Kidney epithelial cell (primary cell): ENCODE measurements around the gene PRRC2B. TPM values are rescaled to one million over a fixed set of nuclear protein-coding genes. Genes with fewer than 3 reads are reported as not detected.
"Not testable (repeated sequence)": the region's sequence is repeated elsewhere in the genome, so short reads cannot be mapped to it uniquely, and the experiment has no call there.

Experiments
- DNase-seq: peaks from one replicate; pipeline ENCODE4 v3.0.0-alpha.2; 2010; ENCODE audit warnings: low read depth
- H3K27me3 ChIP-seq: 2 replicates; pipeline ENCODE4 v1.6.0; 2011; ENCODE audit warnings: low read length; ENCODE audit not compliant: control insufficient read depth, insufficient read depth
- H3K36me3 ChIP-seq: 2 replicates; pipeline ENCODE4 v1.5.1; 2011; ENCODE audit warnings: low read length; ENCODE audit not compliant: control insufficient read depth, insufficient read depth
- H3K4me3 ChIP-seq: 2 replicates; pipeline ENCODE4 v1.5.1; 2011; ENCODE audit warnings: low read depth, mild to moderate bottlenecking, control low read depth, low read length
- total RNA-seq: library from RNA; depleted of rRNA; stranded (reverse); fragments of >200 nt; gene quantifications from 2 replicates; pipeline ENCODE4 v1.2.3, GENCODE V29; 2015
- TF ChIP-seq, protein P1 (sequence below): IDR thresholded peaks from 2 replicates; pipeline ENCODE4 v1.5.1; 2011; ENCODE audit warnings: mild to moderate bottlenecking, moderate library complexity, low read length, control low read depth, inconsistent platforms; ENCODE audit not compliant: insufficient read depth, poor library complexity, severe bottlenecking

The PRRC2B gene
- total RNA-seq, 1 donor from 2014 or later = 158 TPM

DNA sequence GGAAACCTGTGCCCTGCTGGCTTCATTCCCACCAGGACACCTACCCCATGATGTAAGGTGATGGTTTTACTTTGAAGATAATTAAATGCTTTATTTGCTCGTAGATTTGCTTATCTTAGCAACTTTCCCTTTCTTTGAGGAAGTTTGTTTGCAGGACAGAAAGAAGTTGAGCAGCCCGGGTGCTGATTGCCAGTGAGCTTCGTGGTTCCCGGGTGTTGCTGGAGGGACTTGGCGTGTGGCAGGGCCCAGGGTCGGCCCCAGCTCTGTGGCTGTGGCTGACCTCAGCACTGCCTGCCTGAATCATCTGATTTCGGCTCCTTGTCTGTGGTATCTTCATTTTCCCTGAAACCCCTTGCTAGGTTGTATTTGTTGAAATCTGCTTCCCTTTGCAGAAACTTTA is 117.5 kb downstream of the PRRC2B start:
- Histone ChIP-seq H3K4me3 (no peak overlapping the region), H3K36me3 (peaks cover 2% of the 10 kb centered on the region), H3K27me3 (no peaks in the 10 kb centered on the region)
- TF ChIP-seq, protein P1, sequence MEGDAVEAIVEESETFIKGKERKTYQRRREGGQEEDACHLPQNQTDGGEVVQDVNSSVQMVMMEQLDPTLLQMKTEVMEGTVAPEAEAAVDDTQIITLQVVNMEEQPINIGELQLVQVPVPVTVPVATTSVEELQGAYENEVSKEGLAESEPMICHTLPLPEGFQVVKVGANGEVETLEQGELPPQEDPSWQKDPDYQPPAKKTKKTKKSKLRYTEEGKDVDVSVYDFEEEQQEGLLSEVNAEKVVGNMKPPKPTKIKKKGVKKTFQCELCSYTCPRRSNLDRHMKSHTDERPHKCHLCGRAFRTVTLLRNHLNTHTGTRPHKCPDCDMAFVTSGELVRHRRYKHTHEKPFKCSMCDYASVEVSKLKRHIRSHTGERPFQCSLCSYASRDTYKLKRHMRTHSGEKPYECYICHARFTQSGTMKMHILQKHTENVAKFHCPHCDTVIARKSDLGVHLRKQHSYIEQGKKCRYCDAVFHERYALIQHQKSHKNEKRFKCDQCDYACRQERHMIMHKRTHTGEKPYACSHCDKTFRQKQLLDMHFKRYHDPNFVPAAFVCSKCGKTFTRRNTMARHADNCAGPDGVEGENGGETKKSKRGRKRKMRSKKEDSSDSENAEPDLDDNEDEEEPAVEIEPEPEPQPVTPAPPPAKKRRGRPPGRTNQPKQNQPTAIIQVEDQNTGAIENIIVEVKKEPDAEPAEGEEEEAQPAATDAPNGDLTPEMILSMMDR = no peak
- no peak for DNase-seq

DNA sequence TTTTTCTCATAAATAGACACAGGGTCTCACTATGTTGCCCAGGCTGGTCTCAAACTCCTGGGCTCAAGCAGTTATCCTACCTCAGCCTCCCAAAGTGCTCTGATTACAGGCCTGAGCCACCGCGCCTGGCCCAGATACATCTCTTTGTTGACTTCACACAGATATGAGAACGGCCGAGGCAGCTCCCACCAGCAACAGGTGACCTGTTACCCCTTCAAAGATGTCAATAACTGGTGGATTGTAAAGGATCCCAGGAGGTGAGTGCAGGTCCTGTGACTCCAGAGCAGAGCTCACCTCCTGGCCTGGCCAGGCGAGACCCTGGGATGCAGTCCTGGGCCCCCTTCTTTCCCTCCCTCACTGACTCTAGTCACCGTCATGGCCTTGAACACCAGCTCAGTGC is 118.0 kb downstream of the PRRC2B start:
- Histone ChIP-seq H3K4me3 (no peak overlapping the region), H3K36me3 (peaks cover 2% of the 10 kb centered on the region), H3K27me3 (no peaks in the 10 kb centered on the region)
- TF ChIP-seq, protein P1 = no peak
- DNase-seq = no peak

DNA sequence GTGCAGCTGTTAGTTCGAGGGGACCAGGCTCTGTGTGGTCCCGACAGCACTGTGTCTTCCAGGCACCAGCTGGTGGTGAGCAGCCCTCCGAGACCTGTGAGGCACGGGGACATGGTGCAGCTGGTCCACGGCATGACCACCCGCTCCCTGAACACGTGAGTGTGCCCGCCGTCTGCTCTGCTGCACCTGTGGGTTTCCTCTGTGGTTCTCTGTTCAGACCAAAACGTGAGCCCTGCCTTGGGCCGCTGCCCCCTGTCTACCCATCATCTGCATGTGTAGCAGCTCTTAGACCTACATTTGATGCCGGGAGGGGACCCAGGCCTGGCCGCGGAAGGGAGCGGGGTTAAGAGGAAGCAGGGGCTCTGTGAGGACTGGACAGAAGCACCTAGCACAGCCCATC is 119.3 kb downstream of the PRRC2B start:
- TF ChIP-seq, protein P1 = no peak
- peaks cover 3% of the 10 kb centered on the region for H3K36me3 ChIP-seq
- H3K27me3 ChIP-seq = no peaks in the 10 kb centered on the region
- no peak for DNase-seq
- H3K4me3 ChIP-seq = no peak overlapping the region

DNA sequence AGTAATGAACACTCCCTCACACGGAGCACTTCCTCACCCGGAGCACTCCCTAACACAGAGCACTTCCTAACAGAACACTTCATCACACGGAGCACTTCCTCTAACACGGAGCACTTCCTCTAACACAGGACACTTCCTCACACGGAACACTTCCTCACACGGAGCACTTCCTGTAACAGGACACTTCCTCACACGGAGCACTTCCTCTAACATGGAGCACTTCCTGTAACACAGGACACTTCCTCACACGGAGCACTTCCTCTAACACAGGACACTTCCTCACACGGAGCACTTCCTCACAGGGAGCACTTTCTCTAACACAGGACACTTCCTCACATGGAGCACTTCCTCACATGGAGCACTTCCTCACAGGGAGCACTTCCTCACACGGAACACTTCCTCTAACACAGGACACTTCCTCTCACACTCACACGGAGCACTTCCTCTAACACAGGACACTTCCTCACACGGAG is 121.7 kb downstream of the PRRC2B start:
- H3K27me3 ChIP-seq, H3K36me3 ChIP-seq, DNase-seq, H3K4me3 ChIP-seq: not testable (repeated sequence)

DNA sequence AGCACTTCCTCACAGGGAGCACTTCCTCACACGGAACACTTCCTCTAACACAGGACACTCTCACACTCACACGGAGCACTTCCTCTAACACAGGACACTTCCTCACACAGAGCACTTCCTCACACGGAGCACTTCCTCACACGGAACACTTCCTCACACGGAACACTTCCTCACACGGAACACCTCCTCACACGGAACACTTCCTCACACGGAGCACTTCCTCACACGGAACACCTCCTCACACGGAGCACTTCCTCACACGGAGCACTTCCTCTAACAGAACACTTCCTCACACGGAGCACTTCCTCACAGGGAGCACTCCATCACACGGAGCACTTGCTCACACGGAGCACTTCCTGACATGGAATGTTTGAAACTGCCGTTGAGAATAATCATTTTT is 122.2 kb downstream of the PRRC2B start:
- TF ChIP-seq, protein P1 = no peak
- DNase-seq = no peak
- Histone ChIP-seq H3K27me3 (no peaks in the 10 kb centered on the region), H3K4me3 (no peak overlapping the region), H3K36me3 (peaks cover 5% of the 10 kb centered on the region)

DNA sequence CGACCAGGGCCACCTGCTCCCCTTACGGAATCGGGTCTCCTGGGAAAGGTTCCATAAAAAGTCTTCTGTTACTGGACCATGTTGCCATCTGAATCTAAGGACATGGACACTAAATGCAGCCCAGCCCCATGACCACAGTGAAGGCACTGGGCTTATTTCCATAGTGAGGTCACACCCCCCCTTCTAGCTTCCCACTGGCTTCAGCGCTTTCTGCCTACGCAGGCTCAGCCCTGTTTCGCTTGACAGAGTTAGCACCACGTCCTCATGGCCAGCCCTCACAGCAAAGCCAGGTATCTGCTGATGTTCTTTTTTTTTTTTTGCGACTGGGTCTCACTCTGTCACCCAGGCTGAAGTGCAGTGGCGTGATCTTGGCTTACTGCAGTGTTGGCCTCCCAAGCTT is 123.0 kb downstream of the PRRC2B start:
- peaks cover 7% of the 10 kb centered on the region for H3K36me3 ChIP-seq
- no peak for DNase-seq
- no peaks in the 10 kb centered on the region for H3K27me3 ChIP-seq
- TF ChIP-seq, protein P1 = no peak
- no peak overlapping the region for H3K4me3 ChIP-seq
